Stimulated activated CD4-positive, alpha-beta T cell treated with anti-CD3 and anti-CD28 coated beads, Interleukin-15, amount 100 ng/mL, for 1 hour (primary cell): ENCODE measurements around the gene TBC1D10B.
"Not testable (repeated sequence)": the region's sequence is repeated elsewhere in the genome, so short reads cannot be mapped to it uniquely, and the experiment has no call there.

ENCODE experiments used
- DNase-seq, 2 donors: peaks; one replicate each; pipeline ENCODE4 v3.0.0-alpha.2; 2020; ENCODE audit warnings: low read depth in 1 of 2, low spot score in 1 of 2

The TBC1D10B gene

GRCh38 chr16:30355954-30356308 is 14.4 kb downstream of the TBC1D10B start:
- DNase-seq = no peak

GRCh38 chr16:30355144-30355953 is 14.9 kb downstream of the TBC1D10B start, which contains the start of gene CD2BP2:
Gene CD2BP2 (minus strand): TSS chr16:30355308. CDS start chr16:30354681, 627 bp downstream.
- DNase-seq = peak; percentile 76

- no peak for DNase-seq
Observed at GRCh38 chr16:30354423-30355143, 15.7 kb downstream of the TBC1D10B start.

GRCh38 chr16:30353438-30354129 is 16.7 kb downstream of the TBC1D10B start:
- DNase-seq = no peak

- DNase-seq = no peak
Observed at GRCh38 chr16:30352488-30353401, 17.5 kb downstream of the TBC1D10B start.

- DNase-seq = no peak
Observed at GRCh38 chr16:30351586-30352419, 18.5 kb downstream of the TBC1D10B start.

GRCh38 chr16:30351001-30351441 is 19.3 kb downstream of the TBC1D10B start:
- DNase-seq = no peak

- no peak for DNase-seq
Observed at GRCh38 chr16:30350134-30350871, 20.0 kb downstream of the TBC1D10B start.

- no peak for DNase-seq
Observed at GRCh38 chr16:30349675-30350074, 20.6 kb downstream of the TBC1D10B start.

- no peak for DNase-seq
Observed at GRCh38 chr16:30348929-30349328, 21.4 kb downstream of the TBC1D10B start.

GRCh38 chr16:30348113-30348512 is 22.2 kb downstream of the TBC1D10B start:
- DNase-seq = no peak

GRCh38 chr16:30346286-30346685 is 24.0 kb downstream of the TBC1D10B start:
- DNase-seq = no peak

- DNase-seq = not testable (repeated sequence)
Observed at GRCh38 chr16:30343491-30343820, 26.8 kb downstream of the TBC1D10B start.

- no peak for DNase-seq
Observed at GRCh38 chr16:30342751-30343490, 27.4 kb downstream of the TBC1D10B start.

GRCh38 chr16:30341971-30342370 is 28.3 kb downstream of the TBC1D10B start:
- DNase-seq = not testable (repeated sequence)

- no peak for DNase-seq
Observed at GRCh38 chr16:30340621-30341020, 29.7 kb downstream of the TBC1D10B start.

GRCh38 chr16:30338715-30339114 is 31.6 kb downstream of the TBC1D10B start:
- not testable (repeated sequence) for DNase-seq

- not testable (repeated sequence) for DNase-seq
Observed at GRCh38 chr16:30337964-30338357, 32.3 kb downstream of the TBC1D10B start.
